Hepatocyte (in vitro differentiated cells): Measurements from ENCODE around the gene HMGN5.

ENCODE experiments used
- CTCF ChIP-seq: fragments of 200-600 bp; sonication (generic); IDR thresholded peaks from 2 replicates; pipeline ENCODE4 v1.5.1; 2016; ENCODE audit warnings: antibody characterized with exemption, mild to moderate bottlenecking; ENCODE audit not compliant: poor library complexity
- EZH2 ChIP-seq: fragments of 200-600 bp; sonication (generic); IDR thresholded peaks from 2 replicates; pipeline ENCODE4 v1.6.1; 2016; ENCODE audit warnings: antibody characterized with exemption, mild to moderate bottlenecking, borderline replicate concordance

DNA sequence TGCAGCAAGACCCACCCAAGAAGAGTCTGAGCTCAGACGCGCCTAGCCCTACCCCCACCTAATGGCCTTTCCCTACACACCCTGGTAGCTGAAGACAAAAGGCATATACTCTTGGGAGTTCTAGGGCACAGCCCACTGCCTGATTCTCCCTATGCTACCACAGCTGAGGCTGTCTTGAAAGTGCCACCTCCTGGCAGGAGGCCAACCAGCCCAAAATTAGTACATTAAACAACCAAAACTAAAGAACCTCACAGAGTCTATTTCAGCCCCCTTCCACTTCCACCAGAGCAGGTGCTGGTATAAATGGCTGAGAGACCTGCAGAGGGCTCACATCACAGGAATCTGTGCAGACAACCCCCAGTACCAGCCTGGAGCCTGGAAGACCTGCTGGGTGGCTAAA lies 119.1 kb downstream of the HMGN5 start:
- TF ChIP-seq CTCF (no peak), EZH2 (no peak)
